Smooth muscle cell (in vitro differentiated cells): ENCODE measurements around the gene OR6Q1. TPM values are rescaled to one million over a fixed set of nuclear protein-coding genes. Genes with fewer than 3 reads are reported as not detected.

Experiments used
- DNase-seq: peaks from one replicate; lab custom pipeline; 2025; ENCODE audit not compliant: unreplicated experiment; lab: John Stamatoyannopoulos, UW
- H2AFZ ChIP-seq: fragments of 200-600 bp; sonication (generic); 2 replicates; pipeline ENCODE4 v1.6.0; 2016; ENCODE audit warnings: antibody characterized with exemption, low read depth, mild to moderate bottlenecking
- H3F3A ChIP-seq: fragments of 200-600 bp; sonication (generic); 2 replicates; pipeline ENCODE4 v1.6.0; 2017; ENCODE audit warnings: antibody characterized with exemption, low read depth
- H3K27ac ChIP-seq: fragments of 200-600 bp; sonication (generic); 2 replicates; pipeline ENCODE4 v1.5.1; 2016; ENCODE audit warnings: low read depth, mild to moderate bottlenecking
- H3K27me3 ChIP-seq: fragments of 200-600 bp; sonication (generic); 2 replicates; pipeline ENCODE4 v1.6.1; 2016; ENCODE audit warnings: low read depth, mild to moderate bottlenecking
- H3K36me3 ChIP-seq: fragments of 200-600 bp; sonication (generic); 2 replicates; pipeline ENCODE4 v1.5.1; 2016; ENCODE audit warnings: low read depth
- H3K4me1 ChIP-seq: fragments of 200-600 bp; sonication (generic); 2 replicates; pipeline ENCODE4 v1.5.1; 2016; ENCODE audit warnings: low read depth
- H3K4me2 ChIP-seq: fragments of 200-600 bp; sonication (generic); 2 replicates; pipeline ENCODE4 v1.6.0; 2016; ENCODE audit warnings: mild to moderate bottlenecking
- H3K4me3 ChIP-seq: fragments of 200-600 bp; sonication (generic); 2 replicates; pipeline ENCODE4 v1.5.1; 2016; ENCODE audit warnings: mild to moderate bottlenecking
- H3K79me2 ChIP-seq: fragments of 200-600 bp; sonication (generic); 2 replicates; pipeline ENCODE4 v1.6.0; 2016; ENCODE audit warnings: low read depth, mild to moderate bottlenecking
- H3K9ac ChIP-seq: fragments of 200-600 bp; sonication (generic); 2 replicates; pipeline ENCODE4 v1.6.0; 2016; ENCODE audit warnings: low read depth
- H3K9me3 ChIP-seq: fragments of 200-600 bp; sonication (generic); replicated peaks from 2 replicates; pipeline ENCODE4 v1.5.1; 2016; ENCODE audit warnings: low read depth
- H4K20me1 ChIP-seq: fragments of 200-600 bp; sonication (generic); 2 replicates; pipeline ENCODE4 v1.6.0; 2016; ENCODE audit warnings: low read depth
- CTCF ChIP-seq: fragments of 200-600 bp; sonication (generic); IDR thresholded peaks from 2 replicates; pipeline ENCODE4 v1.5.1; 2017; ENCODE audit warnings: borderline replicate concordance, mild to moderate bottlenecking, antibody characterized with exemption; ENCODE audit not compliant: insufficient read depth, poor library complexity, severe bottlenecking
- WGBS: methylation state at CpG from one replicate; pipeline ENCODE4 v1.1.7; 2016; ENCODE audit warnings: low lambda C conversion rate; 5-methylcytosine and 5-hydroxymethylcytosine counted together
- polyA plus RNA-seq: library from polyadenylated mRNA; unstranded; fragments of >200 nt; fragmentation: Nextera tagmentation; extraction: Ambion mirVana; gene quantifications from 2 replicates; pipeline ENCODE4 v1.2.1, GENCODE V29; 2016
- total RNA-seq: library from RNA; depleted of rRNA; stranded (reverse); fragments of >200 nt; gene quantifications from 2 replicates; pipeline ENCODE4 v1.2.3, GENCODE V29; 2014

The OR6Q1 gene
- total and polyA plus RNA-seq, 2 experiments from 2014 or later: not detected

GRCh38 chr11:58027341-58027740 lies 3.4 kb upstream of the OR6Q1 start:
- no peaks in the 10 kb centered on the region for H3K79me2 ChIP-seq
- no peaks in the 10 kb centered on the region for H3K9me3 ChIP-seq
- no peaks in the 10 kb centered on the region for H4K20me1 ChIP-seq
- no peak overlapping the region for H2AFZ ChIP-seq
- no peaks in the 10 kb centered on the region for H3F3A ChIP-seq
- peak overlapping the region; percentile 77 for H3K27ac ChIP-seq
- DNase-seq: no peak
- H3K36me3 ChIP-seq: no peaks in the 10 kb centered on the region
- H3K4me1 ChIP-seq: peaks cover 5% of the 10 kb centered on the region
- no peaks in the 10 kb centered on the region for H3K27me3 ChIP-seq
- no peak overlapping the region for H3K4me3 ChIP-seq
- no peak for TF ChIP-seq CTCF
- peak overlapping the region; percentile 19 for H3K4me2 ChIP-seq
- no peak overlapping the region for H3K9ac ChIP-seq
- 40% methylated on average over 4 of the region's 4 CpGs for WGBS

- Histone ChIP-seq H3K79me2 (no peaks in the 10 kb centered on the region), H3K4me2 (peak overlapping the region; percentile 53), H3F3A (no peaks in the 10 kb centered on the region), H3K27ac (peak overlapping the region; percentile 77), H2AFZ (no peak overlapping the region), H3K27me3 (no peaks in the 10 kb centered on the region), H3K4me3 (no peak overlapping the region), H4K20me1 (no peaks in the 10 kb centered on the region), H3K4me1 (peaks cover 5% of the 10 kb centered on the region), H3K36me3 (no peaks in the 10 kb centered on the region), H3K9ac (peak overlapping the region; percentile 9), H3K9me3 (no peaks in the 10 kb centered on the region)
- DNase-seq: no peak
- WGBS: 57% methylated on average over 6 of the region's 6 CpGs
- TF ChIP-seq CTCF: no peak
These were observed 1.9 kb upstream of the OR6Q1 start for GRCh38 chr11:58028687-58029411.

- H3K9me3 ChIP-seq: no peaks in the 10 kb centered on the region
- H3K9ac ChIP-seq: no peak overlapping the region
- no peak overlapping the region for H3K4me2 ChIP-seq
- WGBS: 89% methylated on average over 2 of the region's 2 CpGs
- no peak for TF ChIP-seq CTCF
- H4K20me1 ChIP-seq: no peaks in the 10 kb centered on the region
- H3K79me2 ChIP-seq: no peaks in the 10 kb centered on the region
- no peaks in the 10 kb centered on the region for H3K27me3 ChIP-seq
- no peak overlapping the region for H3K27ac ChIP-seq
- H2AFZ ChIP-seq: no peak overlapping the region
- DNase-seq: no peak
- H3F3A ChIP-seq: no peaks in the 10 kb centered on the region
- H3K4me1 ChIP-seq: no peaks in the 10 kb centered on the region
- H3K4me3 ChIP-seq: no peak overlapping the region
- H3K36me3 ChIP-seq: no peaks in the 10 kb centered on the region
These were observed 3.7 kb downstream of the OR6Q1 start for GRCh38 chr11:58034471-58034870.

- no peaks in the 10 kb centered on the region for H3K27me3 ChIP-seq
- H3K79me2 ChIP-seq: no peaks in the 10 kb centered on the region
- no peak overlapping the region for H3K27ac ChIP-seq
- H3K4me3 ChIP-seq: no peak overlapping the region
- TF ChIP-seq CTCF: no peak
- no peaks in the 10 kb centered on the region for H3K4me1 ChIP-seq
- no peak overlapping the region for H3K4me2 ChIP-seq
- H3F3A ChIP-seq: no peaks in the 10 kb centered on the region
- H3K9ac ChIP-seq: no peak overlapping the region
- no peak for DNase-seq
- no peaks in the 10 kb centered on the region for H3K9me3 ChIP-seq
- no peak overlapping the region for H2AFZ ChIP-seq
- no peaks in the 10 kb centered on the region for H4K20me1 ChIP-seq
- H3K36me3 ChIP-seq: no peaks in the 10 kb centered on the region
These were observed 8.8 kb downstream of the OR6Q1 start for GRCh38 chr11:58039589-58039988.
